COLO829 (cell line): Measurements from ENCODE around the gene ALOXE3.

ENCODE experiments used
- DNase-seq: peaks from one replicate; pipeline ENCODE4 v3.0.0; 2012; ENCODE audit warnings: low spot score

Gene ALOXE3

DNA sequence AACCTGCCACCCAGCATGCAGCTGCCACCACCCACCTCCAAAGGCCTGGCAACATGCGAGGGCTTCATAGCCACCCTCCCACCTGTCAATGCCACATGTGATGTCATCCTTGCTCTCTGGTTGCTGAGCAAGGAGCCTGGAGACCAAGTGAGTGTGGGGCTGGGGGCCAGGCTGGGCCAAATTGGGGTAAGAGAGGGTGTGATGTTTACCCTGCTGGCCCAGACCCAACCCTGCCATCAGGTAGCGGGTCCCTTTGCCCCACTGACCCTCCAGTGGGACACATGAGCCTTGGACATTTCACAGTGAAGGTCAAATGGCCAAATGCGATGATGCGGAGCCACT, 70.6 kb downstream of the ALOXE3 start:
- DNase-seq = no peak

DNA sequence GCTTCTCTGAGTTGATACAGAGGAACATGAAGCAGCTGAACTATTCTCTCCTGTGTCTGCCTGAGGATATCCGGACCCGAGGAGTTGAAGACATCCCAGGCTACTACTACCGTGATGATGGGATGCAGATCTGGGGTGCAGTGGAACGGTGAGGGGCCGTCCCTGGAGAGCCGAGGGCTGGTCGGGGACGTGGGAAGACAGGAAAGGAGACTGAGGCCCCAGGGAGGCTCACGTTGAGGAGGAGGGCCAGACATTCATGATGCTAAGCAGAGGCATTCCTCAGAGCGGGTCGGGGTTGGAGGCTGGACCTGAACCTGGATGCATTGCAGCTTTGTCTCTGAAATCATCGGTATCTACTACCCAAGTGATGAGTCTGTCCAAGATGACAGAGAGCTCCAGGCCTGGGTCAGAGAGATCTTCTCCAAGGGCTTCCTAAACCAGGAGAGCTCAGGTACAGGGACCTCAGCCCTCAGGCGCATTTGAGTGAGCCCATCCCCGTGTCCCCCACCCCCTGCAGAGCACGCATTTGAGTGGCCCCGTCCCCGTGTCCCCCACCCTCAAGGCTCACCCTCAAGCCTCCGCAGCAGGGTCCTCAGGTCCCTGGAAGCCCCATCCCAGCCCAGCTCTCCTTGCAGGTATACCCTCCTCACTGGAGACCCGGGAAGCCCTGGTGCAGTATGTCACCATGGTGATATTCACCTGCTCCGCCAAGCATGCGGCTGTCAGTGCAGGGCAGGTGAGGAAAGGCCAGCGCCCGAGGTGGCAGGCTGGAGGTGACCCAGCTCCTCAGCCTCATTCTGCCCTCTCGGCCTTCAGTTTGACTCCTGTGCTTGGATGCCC, 71.2 kb downstream of the ALOXE3 start:
- no peak for DNase-seq

DNA sequence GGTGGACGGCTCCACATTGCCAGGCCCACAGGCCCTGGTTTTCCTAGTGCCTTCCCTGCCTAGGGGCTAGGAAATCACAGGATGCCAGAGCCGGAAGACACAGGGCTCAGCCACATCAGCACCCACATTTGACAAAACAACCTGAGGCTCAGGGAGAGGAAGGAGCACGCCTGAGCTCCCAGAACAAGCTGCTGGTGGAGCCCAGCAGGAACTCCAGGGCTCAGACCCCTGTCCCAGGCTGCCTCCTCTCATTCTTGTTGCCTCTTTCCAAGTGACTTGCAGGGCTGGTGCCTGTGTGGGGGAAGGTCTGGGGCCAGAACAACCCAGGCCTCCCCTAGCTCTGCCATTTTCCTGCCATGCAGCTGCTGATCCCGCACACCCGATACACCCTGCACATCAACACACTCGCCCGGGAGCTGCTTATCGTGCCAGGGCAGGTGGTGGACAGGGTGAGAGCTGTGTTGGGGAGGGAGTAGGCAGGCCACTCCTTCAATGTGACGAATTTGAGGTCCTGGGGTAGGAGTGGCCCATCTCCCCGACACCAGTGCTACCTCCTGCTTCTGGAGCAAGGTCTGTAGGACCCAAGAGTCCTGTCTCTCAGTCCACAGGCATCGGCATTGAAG, 71.9 kb downstream of the ALOXE3 start:
- DNase-seq = no peak
